ENCODE results near the gene DOK5. TPM values are rescaled to one million over a fixed set of nuclear protein-coding genes. Genes with fewer than 3 reads are reported as not detected.

Gene DOK5
- total and polyA plus RNA-seq, 2 donors from 2014 or later: 4.8 to 5.4 TPM

DNA sequence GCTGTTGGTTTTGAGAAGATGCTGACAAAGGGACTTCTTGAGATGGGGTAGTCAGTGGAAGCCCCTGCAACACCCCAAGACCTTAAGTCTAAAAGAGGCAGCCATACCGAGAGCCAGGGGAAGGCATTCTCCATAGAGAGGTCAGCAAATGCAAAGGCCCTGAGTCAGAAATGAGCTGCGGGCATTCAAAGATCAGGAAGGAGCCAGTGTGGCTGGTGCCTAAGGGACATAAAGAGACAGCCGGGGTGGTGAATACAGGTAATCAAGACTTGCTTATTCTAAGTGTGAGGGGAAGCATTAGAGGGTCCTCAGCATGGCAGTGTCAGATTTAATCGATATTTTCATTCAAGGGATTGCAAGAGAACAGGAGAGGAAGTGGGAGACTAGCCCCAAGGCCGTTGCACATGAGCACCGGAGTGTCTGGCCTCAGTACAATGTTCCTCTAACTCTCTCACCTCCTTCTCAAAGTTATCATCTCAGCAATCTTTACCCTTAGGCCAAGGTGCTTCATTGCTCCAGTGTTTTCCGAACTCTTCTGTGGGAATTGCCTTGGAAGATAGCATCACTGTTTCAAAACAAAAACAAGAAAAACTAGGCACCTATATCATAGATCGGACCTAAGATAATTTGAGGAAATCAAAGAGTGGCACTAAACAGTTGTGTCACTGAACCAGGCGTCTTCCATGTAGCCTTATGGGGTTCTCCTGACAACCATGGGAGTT is 173.2 kb downstream of the DOK5 start:
- intact Hi-C loops (cut with DNase I): loop anchor here (10.0 kb wide), 1 partner anchor 424 kb away; no protein-coding TSS in a partner anchor
- no peaks in the 10 kb centered on the region for H3K9me3 ChIP-seq (ENCODE audit: control insufficient read depth in 2 of 3, insufficient read depth in 1 of 3, low read length in 3 of 3)
- FAIRE-seq: no peak
- H3K36me3 ChIP-seq (ENCODE audit: control insufficient read depth in 2 of 3, insufficient read depth in 3 of 3, low read length in 3 of 3): no peaks in the 10 kb centered on the region
- no peak overlapping the region for H3K4me3 ChIP-seq (ENCODE audit: low read length in 3 of 3)
- H3K4me1 ChIP-seq (ENCODE audit: control insufficient read depth in 2 of 3, insufficient read depth in 2 of 3, low read depth in 1 of 3, low read length in 3 of 3): peaks cover 0 to 4% (median 0%) of the 10 kb centered on the region in 3 donors
- H3K27ac ChIP-seq (ENCODE audit: low read depth in 2 of 2, low read length in 2 of 2): no peak overlapping the region
- no peaks in the 10 kb centered on the region for H3K27me3 ChIP-seq (ENCODE audit: control insufficient read depth, insufficient read depth, low read length)
- no peak overlapping the region for H3K9ac ChIP-seq (ENCODE audit: low read length in 3 of 3)
- TF ChIP-seq, protein P1, sequence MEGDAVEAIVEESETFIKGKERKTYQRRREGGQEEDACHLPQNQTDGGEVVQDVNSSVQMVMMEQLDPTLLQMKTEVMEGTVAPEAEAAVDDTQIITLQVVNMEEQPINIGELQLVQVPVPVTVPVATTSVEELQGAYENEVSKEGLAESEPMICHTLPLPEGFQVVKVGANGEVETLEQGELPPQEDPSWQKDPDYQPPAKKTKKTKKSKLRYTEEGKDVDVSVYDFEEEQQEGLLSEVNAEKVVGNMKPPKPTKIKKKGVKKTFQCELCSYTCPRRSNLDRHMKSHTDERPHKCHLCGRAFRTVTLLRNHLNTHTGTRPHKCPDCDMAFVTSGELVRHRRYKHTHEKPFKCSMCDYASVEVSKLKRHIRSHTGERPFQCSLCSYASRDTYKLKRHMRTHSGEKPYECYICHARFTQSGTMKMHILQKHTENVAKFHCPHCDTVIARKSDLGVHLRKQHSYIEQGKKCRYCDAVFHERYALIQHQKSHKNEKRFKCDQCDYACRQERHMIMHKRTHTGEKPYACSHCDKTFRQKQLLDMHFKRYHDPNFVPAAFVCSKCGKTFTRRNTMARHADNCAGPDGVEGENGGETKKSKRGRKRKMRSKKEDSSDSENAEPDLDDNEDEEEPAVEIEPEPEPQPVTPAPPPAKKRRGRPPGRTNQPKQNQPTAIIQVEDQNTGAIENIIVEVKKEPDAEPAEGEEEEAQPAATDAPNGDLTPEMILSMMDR (IDR thresholded peaks at IDR 0.05; ENCODE audit: borderline replicate concordance, extremely low read depth, insufficient read depth): no peak
- DNase-seq: no peak

DNA sequence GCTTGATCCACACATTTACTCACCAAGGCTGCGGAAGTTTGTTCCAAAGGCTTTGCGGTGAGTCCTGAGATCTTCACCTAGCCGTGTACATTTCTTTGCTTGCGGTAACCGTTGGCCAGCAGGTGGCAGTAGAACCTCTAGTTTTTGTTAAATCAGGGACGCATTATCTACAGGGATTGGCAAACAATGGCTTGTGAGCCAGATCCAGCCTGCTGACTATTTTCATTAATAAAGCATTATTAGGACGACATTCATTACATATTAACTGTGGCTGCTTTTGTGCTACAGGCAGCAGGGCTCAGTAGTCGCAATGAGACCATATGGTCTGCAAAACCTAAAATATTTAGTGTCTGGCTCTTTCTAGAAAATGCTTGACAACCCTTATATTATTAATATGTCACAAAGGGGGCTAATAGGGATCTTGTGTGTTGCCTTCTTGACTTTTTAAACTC is 174.1 kb downstream of the DOK5 start:
- no peaks in the 10 kb centered on the region for H3K27me3 ChIP-seq (ENCODE audit: control insufficient read depth, insufficient read depth, low read length)
- H3K9me3 ChIP-seq (ENCODE audit: control insufficient read depth in 2 of 3, insufficient read depth in 1 of 3, low read length in 3 of 3): no peaks in the 10 kb centered on the region
- peak; percentile 57 for FAIRE-seq
- TF ChIP-seq, protein P1 (IDR thresholded peaks at IDR 0.05; ENCODE audit: borderline replicate concordance, extremely low read depth, insufficient read depth): peak; percentile 88
- no peak overlapping the region for H3K27ac ChIP-seq (ENCODE audit: low read depth in 2 of 2, low read length in 2 of 2)
- intact Hi-C loops (cut with DNase I): loop anchor here (10.0 kb wide), 1 partner anchor 425 kb away; no protein-coding TSS in a partner anchor
- peak; percentile 81 to 93 (median 87) for DNase-seq
- no peak overlapping the region for H3K4me3 ChIP-seq (ENCODE audit: low read length in 3 of 3)
- no peak overlapping the region for H3K9ac ChIP-seq (ENCODE audit: low read length in 3 of 3)
- peaks cover 0 to 4% (median 0%) of the 10 kb centered on the region in 3 donors for H3K4me1 ChIP-seq (ENCODE audit: control insufficient read depth in 2 of 3, insufficient read depth in 2 of 3, low read depth in 1 of 3, low read length in 3 of 3)
- no peaks in the 10 kb centered on the region for H3K36me3 ChIP-seq (ENCODE audit: control insufficient read depth in 2 of 3, insufficient read depth in 3 of 3, low read length in 3 of 3)

GRCh38 chr20:54650052-54650719 is 174.8 kb downstream of the DOK5 start:
- Histone ChIP-seq H3K9me3 (ENCODE audit: control insufficient read depth in 2 of 3, insufficient read depth in 1 of 3, low read length in 3 of 3) (no peaks in the 10 kb centered on the region), H3K9ac (ENCODE audit: low read length in 3 of 3) (no peak overlapping the region), H3K27ac (ENCODE audit: low read depth in 2 of 2, low read length in 2 of 2) (no peak overlapping the region), H3K27me3 (ENCODE audit: control insufficient read depth, insufficient read depth, low read length) (no peaks in the 10 kb centered on the region), H3K4me3 (ENCODE audit: low read length in 3 of 3) (no peak overlapping the region), H3K36me3 (ENCODE audit: control insufficient read depth in 2 of 3, insufficient read depth in 3 of 3, low read length in 3 of 3) (no peaks in the 10 kb centered on the region), H3K4me1 (ENCODE audit: control insufficient read depth in 2 of 3, insufficient read depth in 2 of 3, low read depth in 1 of 3, low read length in 3 of 3) (peaks cover 0 to 4% (median 0%) of the 10 kb centered on the region in 3 donors)
- FAIRE-seq: no peak
- intact Hi-C loops (cut with DNase I): no loop called here
- TF ChIP-seq, protein P1 (IDR thresholded peaks at IDR 0.05; ENCODE audit: borderline replicate concordance, extremely low read depth, insufficient read depth): no peak
- no peak for DNase-seq

Measured in kidney (tissue), 14 donors.